Panc1 (cell line): ENCODE results near the gene PTPRE. TPM values are rescaled to one million over a fixed set of nuclear protein-coding genes. Genes with fewer than 3 reads are reported as not detected.

Source experiments
- ATAC-seq: fragments of 200-7000 bp; cut with Tn5 transposase; 2 replicates; pipeline ENCODE4 v1.9.1; 2020; ENCODE audit warnings: mild to moderate bottlenecking, moderate library complexity
- BruUV-seq: library from RNA; stranded (reverse); fragments of 400-500 nt; replicated peaks from 2 replicates; lab custom pipeline; 2021; lab: Mats Ljungman, UMichigan
- CTCF ChIA-PET: fragments of 300-600 bp; sonication (Branson Sonifier 250); formaldehyde crosslinking; loops from one replicate; lab custom pipeline; 2022; ENCODE audit warnings: antibody characterized with exemption; lab: Charles Lee
- POLR2A ChIA-PET: fragments of 300-600 bp; sonication (Branson Sonifier 250); formaldehyde crosslinking; loops from one replicate; lab custom pipeline; 2022; ENCODE audit warnings: antibody characterized with exemption; lab: Charles Lee
- DNase-seq: peaks from one replicate; pipeline ENCODE4 v3.0.0-alpha.2; 2010; ENCODE audit warnings: low read depth, low spot score
- H3K27ac ChIP-seq: 2 replicates; pipeline ENCODE4 v1.5.1; 2011; ENCODE audit warnings: mild to moderate bottlenecking, low read length, inconsistent platforms
- H3K27me3 ChIP-seq: fragments of 200-500 bp; sonication (Bioruptor generic); 2 replicates; pipeline ENCODE4 v1.6.0; 2014; ENCODE audit warnings: low read length, inconsistent platforms; ENCODE audit not compliant: control insufficient read depth, insufficient read depth
- H3K36me3 ChIP-seq: fragments of 200-500 bp; sonication (Bioruptor generic); 2 replicates; pipeline ENCODE4 v1.5.1; 2014; ENCODE audit warnings: inconsistent platforms, mild to moderate bottlenecking, low read length, moderate library complexity; ENCODE audit not compliant: control insufficient read depth, insufficient read depth
- H3K4me1 ChIP-seq: 2 replicates; pipeline ENCODE4 v1.5.1; 2011; ENCODE audit warnings: inconsistent platforms, mild to moderate bottlenecking, low read length, moderate library complexity; ENCODE audit not compliant: control insufficient read depth, insufficient read depth
- H3K4me3 ChIP-seq, 2 experiments: 2 replicates each; pipeline ENCODE4 v1.5.1; 2011 to 2012; ENCODE audit warnings: low read depth in 2 of 2, low read length in 2 of 2, mild to moderate bottlenecking in 2 of 2, inconsistent platforms in 1 of 2, moderate library complexity in 1 of 2
- H3K9me3 ChIP-seq: fragments of 200-500 bp; sonication (Bioruptor generic); 2 replicates; pipeline ENCODE4 v1.5.1; 2014; ENCODE audit warnings: low read depth, mild to moderate bottlenecking, inconsistent platforms, low read length, moderate library complexity; ENCODE audit not compliant: control insufficient read depth, insufficient read depth
- CTCF ChIP-seq: fragments of 450-650 bp; IDR thresholded peaks from 2 replicates; pipeline ENCODE4 v1.5.1; 2017; ENCODE audit warnings: mild to moderate bottlenecking
- POLR2AphosphoS5 ChIP-seq: IDR thresholded peaks from 2 replicates; pipeline ENCODE4 v1.6.1; 2012; ENCODE audit warnings: mild to moderate bottlenecking, low read depth, low read length, moderate library complexity
- REST ChIP-seq, 2 experiments: IDR thresholded peaks; 2 replicates each; pipeline ENCODE4 v1.6.1; 2011 to 2012; ENCODE audit warnings: low read depth in 2 of 2, control low read depth in 1 of 2, low read length in 1 of 2, mild to moderate bottlenecking in 1 of 2, moderate library complexity in 1 of 2; ENCODE audit not compliant: insufficient read depth in 1 of 2
- SIN3A ChIP-seq: IDR thresholded peaks from 2 replicates; pipeline ENCODE4 v1.6.1; 2012; ENCODE audit warnings: low read depth, mild to moderate bottlenecking, low read length, moderate library complexity, borderline replicate concordance; ENCODE audit not compliant: insufficient read depth
- TCF7L2 ChIP-seq: IDR thresholded peaks from 2 replicates; pipeline ENCODE4 v1.6.1; 2011; ENCODE audit warnings: mild to moderate bottlenecking, low read depth, low read length, inconsistent platforms
- in situ Hi-C: cut with HindIII; loops from 2 replicates; pipeline ENCODE4 v1.10.0; 2016; ENCODE audit warnings: low sequenced_read_pairs, low pct_unique_long_range_greater_than_20kb
- intact Hi-C: fragments of 100-400 bp; cut with micrococcal nuclease; formaldehyde crosslinking; loops from one replicate; pipeline ENCODE4 v1.10.0; 2022; ENCODE audit not compliant: unreplicated experiment
- total RNA-seq: library from RNA; stranded (reverse); gene quantifications from one replicate; pipeline ENCODE4 v1.2.1, GENCODE V29; 2021; ENCODE audit not compliant: unreplicated experiment

The PTPRE gene
- total RNA-seq, 1 experiment from 2014 or later = 0.44 TPM

- ATAC-seq = no peak
- in situ Hi-C loops = no loop called here
- intact Hi-C loops = no loop called here
- Histone ChIP-seq H3K4me3 (no peak overlapping the region), H3K36me3 (no peaks in the 10 kb centered on the region), H3K27me3 (peaks cover 11% of the 10 kb centered on the region), H3K4me1 (no peaks in the 10 kb centered on the region), H3K9me3 (no peaks in the 10 kb centered on the region), H3K27ac (no peak overlapping the region)
- TF ChIP-seq TCF7L2 = no peak
- POLR2A ChIA-PET = no interaction called here
- no TSS peak for BruUV-seq
- CTCF ChIA-PET = no interaction called here
- DNase-seq = no peak
Observed at GRCh38 chr10:127992376-127992775, 85.5 kb downstream of the PTPRE start.

GRCh38 chr10:127993056-127993690, 86.3 kb downstream of the PTPRE start:
- no TSS peak for BruUV-seq

More at GRCh38 chr10:127993056-127993690, 86.3 kb downstream of the PTPRE start:
- Histone ChIP-seq H3K27ac (no peak overlapping the region), H3K27me3 (peaks cover 18% of the 10 kb centered on the region), H3K9me3 (no peaks in the 10 kb centered on the region), H3K36me3 (no peaks in the 10 kb centered on the region), H3K4me3 (no peak overlapping the region), H3K4me1 (no peaks in the 10 kb centered on the region)
- TF ChIP-seq POLR2AphosphoS5 (no peak), REST (IDR thresholded peaks at IDR 0.05; ENCODE audit: insufficient read depth in 1 of 2, low read depth in 2 of 2, low read length in 1 of 2) (no peak), SIN3A (no peak), CTCF (no peak), TCF7L2 (no peak)
- ChIA-PET CTCF (no interaction called here), POLR2A (no interaction called here)
- DNase-seq = no peak
- no peak for ATAC-seq
- in situ Hi-C loops = no loop called here
- intact Hi-C loops = no loop called here
